DMS114 treated with DMSO at 0.1 percent for 48 hours (cell line): ENCODE results near the gene PACRG.

Experiments used
- DNase-seq: peaks from one replicate; lab custom pipeline; 2025; ENCODE audit not compliant: unreplicated experiment; lab: John Stamatoyannopoulos, UW

The PACRG gene

DNA sequence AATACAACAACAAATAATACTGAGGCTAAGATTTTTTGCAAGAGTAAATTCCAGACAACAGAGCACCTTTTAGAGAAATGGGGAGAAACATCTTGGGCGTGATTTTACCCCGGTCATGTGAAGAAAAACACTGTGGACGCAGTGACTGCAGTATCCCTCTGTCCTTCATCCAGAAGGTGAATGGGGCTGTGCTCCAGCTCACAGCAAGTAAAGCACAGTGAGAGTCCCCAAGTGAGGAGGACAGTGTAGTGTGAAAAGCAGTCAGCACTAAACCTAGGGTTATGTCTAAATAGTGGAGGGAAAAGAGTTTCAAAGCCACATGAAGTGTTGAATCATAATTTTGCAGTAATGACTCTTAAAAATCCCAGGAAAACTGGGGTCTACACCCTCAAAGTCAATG is 338.4 kb downstream of the PACRG start:
- DNase-seq: no peak

DNA sequence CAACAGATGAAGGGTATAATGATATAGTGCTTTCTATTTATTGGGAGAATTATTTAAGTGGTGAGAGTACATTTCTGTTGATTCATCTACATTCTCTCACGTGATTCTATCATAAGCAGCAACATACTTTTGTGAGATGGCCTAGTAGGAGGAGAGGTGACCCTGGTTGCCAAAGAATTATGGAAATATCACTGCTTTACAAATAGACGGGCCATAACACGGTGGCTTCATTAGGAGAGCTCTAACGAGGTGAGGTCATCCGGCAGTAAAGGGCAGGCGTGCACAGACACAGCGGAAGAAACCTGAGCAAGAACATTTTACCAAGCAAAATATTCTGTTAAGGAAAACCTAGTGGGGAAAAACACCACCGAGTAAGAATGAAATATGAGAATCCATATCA is 349.4 kb downstream of the PACRG start:
- no peak for DNase-seq

DNA sequence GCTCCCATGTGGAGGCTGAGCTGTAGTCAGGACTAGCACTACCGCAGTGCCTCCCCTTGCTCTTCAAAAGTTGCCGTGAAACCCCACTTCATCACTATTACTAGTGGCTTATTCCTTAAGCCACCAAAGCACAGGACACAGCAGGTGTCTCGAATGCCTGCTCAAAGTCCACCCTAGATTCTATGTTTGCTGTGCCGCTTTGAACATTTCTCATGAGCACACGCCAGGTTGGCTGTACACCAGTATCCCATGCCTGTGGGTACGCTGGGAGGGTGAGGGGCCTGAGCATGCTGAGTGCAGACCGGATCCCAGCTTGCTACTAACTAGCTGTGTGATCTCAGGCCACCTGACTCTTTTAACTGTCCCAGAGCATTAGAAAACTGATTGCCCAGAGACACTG is 350.9 kb downstream of the PACRG start:
- DNase-seq: no peak

DNA sequence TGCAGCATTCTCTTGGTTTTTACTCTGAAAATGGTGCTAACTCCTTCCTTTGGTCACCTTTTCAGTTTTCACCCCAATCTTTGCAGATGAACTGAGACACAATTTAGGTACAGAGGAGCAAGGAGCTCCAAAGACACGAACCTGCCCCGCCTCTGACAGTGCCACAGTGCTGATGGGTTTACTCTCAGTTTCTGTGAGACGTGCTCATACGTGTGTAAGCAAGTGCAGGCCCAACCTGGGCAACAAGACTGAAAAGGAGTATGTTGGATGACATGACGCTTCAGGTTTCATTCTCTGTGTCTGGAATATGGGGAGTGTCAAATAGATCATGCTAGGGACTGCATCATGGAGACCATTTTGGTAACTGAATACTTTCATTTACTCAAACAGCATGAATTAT is 352.5 kb downstream of the PACRG start:
- DNase-seq: no peak

DNA sequence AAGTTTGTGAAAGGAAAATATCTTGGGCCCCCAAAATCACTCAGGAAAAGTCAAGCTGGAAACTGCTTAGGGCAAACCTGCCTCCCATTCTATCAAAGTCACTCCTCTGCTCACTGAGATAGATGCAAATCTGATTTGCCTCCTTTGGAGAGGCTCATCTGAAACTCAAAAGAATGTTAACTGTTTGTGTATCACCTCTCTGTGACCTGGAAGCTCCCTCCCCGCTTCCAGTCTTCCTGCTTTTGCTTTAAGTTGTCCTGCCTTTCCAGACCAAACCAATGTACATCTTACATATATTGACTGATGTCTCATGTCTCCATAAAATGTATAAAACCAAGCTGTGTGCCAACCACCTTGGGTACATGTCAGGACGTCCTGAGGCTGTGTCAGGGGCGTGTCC is 355.4 kb downstream of the PACRG start:
- no peak for DNase-seq

DNA sequence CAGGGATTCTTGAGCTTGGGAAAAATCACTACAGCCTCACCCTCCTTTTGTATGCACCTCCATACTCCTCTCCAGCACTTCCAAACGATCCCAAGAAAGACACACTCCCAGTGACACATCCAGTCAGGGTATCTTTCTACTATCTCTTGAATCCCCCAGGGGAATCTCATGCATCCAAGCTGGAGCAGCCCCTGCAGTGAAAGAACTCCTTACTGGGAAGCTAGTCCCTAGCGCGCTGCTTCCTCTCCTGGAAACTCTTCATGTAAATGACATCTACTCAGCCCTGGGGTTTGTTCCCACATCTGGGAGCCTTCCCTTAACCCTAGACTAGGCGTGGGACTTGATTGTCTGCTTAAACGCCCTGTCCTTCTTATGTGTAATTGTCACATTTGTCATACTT is 357.7 kb downstream of the PACRG start:
- DNase-seq: no peak

DNA sequence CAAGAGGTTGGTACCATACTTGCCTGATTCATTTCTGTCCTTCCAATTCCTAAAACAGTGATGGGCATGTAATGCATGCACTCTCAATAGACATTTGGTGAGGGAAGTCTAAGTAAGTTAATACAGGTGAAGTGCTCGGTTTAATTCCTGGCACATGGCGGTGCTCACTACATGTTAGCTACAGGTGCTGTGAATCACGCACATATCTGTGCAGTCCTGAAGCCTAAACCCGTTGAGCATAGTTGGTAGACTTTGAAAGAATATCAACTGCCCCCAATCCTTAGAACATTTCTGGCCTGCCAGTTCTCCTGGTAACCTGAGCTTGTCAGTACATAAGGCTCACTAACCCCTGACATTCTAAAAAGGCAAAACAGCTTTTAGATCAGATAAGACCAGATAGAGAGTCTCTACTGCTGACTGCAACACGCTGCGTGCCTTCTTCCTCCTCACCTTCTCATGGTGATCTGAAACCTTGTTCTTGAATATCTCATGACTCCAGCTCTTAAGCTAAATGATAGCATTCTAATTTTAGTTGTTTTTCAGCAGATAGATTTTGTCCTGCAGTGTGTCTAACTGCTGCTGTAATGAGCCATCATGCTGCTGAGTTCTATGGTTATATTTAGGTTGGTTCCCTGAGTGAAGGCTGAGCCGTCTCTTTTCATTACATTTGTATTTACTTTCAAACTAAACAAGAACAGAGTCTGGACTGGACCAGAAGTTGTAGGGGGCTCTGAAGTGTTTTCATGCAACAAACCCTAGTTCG is 358.3 kb downstream of the PACRG start:
- DNase-seq: no peak

DNA sequence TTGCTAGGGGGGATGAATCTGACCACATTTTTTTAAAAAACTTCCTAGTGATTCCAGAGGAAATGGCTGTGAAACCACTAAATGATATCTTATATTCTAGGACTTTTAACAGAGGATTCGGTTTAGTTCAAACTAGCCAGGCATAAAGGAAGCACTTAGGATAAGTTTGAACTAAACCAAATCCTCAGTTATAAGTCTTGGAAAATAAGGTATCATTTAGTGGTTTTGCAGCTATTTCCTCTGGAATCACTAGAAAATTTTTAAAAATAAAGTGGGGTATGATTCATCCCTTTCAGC is 358.8 kb downstream of the PACRG start:
- DNase-seq: no peak

DNA sequence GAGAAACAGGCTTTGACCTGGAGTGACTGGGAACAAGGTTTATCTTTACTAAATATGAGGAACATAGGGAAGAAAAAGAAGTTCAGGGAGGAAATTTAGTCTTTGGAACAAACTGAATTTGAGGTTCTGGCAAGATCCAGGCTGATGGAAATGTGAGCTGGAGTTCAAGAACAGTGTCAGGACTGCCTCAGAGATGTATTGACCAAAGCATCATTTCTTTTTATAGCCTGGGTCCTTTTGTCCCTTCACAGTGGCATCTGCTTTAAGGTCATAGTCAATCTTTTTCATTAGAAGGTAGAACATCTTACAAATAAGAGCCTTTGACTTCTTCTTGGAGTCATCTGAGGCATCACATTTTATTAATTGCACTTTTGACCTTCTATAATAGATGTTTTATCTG is 360.2 kb downstream of the PACRG start:
- DNase-seq: no peak

DNA sequence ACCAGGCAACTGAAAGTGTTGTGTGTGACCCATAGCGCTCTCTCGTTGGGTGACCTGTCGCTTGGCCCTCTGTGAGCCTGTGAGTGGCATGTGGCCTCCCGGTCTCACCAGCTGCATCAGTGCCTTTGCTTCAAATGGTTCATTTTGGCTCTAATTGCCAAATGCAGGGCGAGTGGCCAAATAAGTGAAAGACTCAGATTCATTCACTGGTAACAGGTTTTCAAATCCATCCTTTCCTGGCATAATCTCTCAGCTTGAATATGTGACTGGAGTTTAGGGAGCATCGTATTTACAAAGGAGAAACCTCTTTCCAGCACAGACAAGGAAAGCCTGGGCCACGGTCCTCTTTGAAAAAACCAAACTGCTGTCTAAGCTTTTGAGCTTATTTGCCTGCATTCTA is 365.1 kb downstream of the PACRG start:
- no peak for DNase-seq

DNA sequence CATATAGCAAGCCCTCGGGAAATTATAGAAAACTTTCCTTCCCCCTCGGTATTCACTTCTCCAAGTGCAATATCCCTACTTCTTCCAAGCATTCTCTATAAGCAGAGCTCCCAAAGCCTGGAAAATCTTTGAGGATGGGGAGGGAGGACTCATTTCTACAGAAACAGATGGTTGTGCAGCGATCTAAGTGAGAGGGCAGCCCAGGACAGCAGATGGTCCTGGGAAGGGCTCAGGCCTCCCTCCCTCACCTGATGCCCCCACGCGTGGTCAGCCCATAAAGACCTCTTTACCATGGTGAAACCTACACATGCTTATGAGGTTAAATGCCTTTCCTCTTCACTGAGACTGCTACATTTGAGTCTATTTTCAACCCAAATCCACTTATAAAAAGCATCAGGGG is 367.1 kb downstream of the PACRG start:
- DNase-seq: no peak

DNA sequence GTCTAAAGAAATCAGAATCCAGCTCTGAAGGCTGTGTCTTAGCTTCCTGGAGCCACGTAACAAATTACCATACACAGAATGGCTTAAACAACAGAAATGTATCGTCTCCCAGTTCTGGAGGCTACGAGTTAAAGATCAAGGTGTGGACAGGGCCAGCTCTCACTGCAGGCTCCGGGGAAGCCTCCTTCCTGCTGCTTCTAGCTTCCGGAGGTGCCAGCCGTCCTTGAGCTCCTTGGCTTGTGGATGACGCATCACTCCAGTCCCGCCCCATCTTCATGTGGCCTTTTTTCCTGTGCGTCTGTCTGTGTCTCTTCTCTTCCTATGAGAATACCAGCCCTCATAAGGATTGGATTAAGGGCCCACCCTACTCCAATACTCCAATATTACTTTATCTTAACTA is 367.6 kb downstream of the PACRG start:
- DNase-seq: no peak

DNA sequence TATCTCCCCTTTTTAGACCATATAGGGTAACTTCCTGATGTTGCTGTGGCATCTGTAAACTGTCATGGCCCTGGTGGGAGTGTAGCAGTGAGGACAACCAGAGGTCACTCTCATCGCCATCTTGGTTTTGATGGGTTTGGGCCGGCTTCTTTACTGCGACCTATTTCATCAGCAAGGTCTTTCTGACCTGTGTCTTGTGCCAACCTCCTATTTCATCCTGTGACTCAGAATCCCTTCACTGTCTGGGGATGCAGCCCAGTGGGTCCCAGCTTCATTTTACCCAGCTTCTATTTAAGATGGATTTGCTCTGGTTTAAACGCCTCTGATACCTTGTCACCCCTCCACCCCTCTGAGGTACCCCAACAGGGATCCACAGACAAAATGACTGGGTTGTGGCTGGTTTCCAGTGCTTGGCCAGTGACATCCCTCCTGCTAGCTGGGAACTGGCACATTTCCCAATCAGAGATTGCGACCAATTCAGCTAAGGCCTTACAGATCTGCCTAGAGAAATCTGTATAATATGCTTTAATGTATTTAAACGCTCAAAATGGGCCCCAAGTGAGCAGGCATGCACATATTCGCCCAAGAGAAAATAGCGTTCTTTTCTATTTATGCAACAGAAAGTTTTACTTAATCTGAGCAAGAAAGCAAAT is 371.2 kb downstream of the PACRG start:
- no peak for DNase-seq

DNA sequence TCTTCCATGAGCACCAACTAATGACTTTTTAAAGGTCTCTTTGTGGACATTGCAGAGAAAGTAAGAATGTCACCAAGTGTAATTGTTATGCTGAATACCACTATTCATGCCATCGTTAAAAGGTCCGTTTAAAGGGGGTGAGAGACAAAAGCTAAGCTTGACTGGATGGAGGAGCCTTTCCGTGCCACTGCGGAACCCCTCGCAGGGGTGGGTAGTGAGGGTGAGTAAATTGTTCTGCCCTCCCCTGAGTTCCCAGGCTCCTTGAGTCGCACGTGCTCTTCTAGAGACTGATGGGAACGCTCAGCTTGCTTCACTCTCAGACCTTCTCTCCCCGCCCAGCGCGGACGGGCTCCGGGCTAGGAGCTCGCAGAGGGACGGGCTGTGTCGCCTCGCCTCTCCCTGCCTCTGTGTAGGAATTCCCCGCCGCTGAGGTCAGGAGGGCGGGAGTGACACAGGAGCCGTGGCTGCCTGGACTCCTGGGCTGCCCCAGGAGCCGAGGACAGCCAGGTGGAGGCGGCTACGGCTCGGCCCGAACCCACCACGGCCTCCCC is 371.9 kb downstream of the PACRG start:
- DNase-seq: no peak

DNA sequence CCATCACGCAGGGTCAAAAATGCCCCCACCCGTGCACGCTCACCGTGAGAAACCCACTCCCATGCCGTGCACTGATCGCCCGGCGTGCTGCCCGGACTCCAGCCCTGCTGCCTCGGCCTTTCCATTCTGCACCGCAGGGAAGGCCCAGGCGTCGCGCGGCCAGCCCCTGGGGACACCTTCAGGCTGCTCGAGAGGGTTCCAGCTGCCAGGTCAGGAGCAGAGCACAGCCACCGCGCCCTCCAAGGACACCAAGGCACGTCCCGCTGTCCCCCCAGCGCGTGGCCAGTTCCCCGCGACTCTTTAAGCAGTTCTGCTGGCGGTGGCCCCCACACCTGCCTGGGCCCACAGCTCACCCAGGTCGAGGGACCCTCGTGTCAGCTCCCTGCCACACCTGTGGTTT is 372.5 kb downstream of the PACRG start:
- DNase-seq: no peak

DNA sequence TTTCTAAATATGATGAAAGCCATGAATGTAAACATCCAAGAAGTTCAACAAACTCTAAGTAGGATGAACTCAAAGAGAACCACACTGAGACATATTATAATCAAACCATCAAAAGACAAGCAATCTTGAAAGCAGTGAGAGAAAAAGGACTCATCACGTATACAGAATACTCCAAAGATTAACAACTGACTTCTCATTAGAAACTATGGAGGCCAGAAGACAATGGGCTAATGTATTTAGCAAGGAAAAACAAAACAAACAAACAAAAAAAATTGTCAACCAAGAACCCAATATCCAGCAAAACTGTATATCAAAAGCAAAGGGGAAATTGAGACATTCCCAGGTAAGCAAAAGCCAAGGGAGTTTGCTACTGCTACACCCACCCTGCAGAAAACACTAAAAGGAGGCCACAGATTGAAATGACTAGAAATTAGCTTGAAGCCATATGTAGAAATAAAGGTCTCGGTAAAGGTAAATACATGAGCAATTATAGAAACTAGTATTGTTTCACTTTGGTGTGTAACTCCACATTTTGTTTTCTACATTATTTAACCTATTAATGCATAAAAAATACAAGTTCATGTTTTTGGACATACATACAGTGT is 385.7 kb downstream of the PACRG start:
- no peak for DNase-seq

DNA sequence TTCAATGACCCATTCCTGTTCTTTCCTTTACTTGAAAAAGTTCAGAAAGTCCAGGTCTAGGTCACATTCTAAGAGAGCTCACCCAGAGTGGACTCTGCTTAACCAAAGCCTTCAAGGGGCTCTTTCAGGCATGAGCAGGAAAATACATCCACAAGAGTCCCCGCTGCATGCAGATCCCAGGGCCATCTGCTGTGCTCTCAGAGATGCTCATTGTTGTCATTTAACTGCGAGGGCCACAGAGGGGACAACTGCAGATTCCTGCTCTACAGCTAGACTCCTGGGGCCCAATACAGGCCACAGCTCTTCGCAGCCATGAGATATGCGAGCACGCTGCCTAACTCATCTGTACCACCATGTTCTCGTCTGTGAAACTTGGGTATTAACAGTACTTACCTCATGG is 391.2 kb downstream of the PACRG start:
- no peak for DNase-seq

DNA sequence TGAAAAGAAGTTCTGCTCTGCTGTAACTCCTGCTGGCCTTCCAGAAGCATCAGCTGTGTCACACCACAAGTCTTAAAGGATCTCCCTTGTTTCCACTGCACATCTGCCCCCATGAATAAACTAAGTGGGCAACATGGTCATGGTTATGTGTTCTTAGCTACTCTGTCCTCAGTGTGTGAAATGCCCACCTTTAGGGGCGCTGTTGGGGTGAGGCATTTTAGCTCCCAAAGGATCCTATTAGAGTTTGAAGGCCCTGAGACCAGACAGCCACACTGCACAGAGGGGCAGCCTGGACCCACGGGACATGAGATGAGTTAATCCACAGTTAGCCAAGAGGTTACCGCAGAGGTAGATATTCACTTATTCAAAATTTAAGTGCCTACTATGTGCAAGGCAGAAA is 392.4 kb downstream of the PACRG start:
- DNase-seq: no peak

DNA sequence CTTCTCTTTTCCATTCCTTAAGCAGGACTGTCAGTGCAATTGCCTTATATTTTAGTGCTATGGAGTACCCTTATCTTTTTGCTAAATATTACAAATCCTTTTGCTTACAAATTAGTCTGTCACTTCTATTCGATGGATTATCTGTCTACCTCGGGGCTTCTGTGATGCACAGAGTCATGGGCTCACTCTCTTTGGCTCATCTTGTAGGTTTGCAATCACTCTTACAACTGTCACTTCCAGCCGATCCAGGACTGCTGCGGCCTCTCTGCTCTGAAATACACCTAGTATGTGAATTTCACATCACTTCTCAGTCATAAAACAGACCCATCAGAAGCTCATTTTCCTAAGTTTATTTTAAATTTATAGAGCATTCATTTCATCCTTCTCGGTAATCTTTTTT is 393.5 kb downstream of the PACRG start:
- DNase-seq: no peak

DNA sequence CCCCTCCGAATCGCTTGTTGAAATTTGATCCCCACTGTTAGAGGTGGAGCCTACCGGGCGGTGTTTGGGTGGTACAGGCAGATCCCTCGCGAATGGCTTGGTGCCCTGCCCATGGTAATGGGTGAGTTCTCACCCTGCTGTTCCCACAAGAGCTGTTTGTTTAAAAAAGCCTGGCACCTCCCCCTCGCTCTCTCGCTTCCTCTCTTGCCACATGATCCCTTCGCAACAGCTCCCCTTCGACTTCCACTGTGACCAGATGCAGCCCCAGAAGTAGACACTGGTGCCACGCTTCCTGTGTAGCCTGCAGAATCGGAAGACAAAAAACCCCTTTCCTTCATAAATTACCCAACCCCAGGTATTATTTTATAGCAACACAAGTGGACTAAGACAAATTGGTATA is 394.6 kb downstream of the PACRG start:
- no peak for DNase-seq

DNA sequence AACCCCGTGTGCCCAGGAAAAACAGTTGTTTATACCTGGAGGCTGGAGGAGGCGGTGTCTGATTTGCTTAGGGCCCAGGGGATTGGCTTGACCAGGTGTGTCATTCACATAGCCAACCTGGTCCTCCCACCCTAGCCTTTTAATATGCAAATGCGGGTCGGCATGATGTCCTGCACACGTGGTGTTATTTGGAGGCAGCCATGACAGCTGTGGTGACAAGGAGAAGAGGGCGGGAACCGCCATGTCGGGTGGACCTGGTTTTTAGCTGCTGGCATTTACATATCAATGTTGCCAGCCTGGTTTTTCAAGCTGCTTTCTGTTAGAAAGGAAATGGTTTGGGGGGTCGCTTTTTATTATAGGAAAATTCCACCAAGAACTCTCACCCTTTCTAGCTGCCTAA is 395.3 kb downstream of the PACRG start:
- DNase-seq: no peak

DNA sequence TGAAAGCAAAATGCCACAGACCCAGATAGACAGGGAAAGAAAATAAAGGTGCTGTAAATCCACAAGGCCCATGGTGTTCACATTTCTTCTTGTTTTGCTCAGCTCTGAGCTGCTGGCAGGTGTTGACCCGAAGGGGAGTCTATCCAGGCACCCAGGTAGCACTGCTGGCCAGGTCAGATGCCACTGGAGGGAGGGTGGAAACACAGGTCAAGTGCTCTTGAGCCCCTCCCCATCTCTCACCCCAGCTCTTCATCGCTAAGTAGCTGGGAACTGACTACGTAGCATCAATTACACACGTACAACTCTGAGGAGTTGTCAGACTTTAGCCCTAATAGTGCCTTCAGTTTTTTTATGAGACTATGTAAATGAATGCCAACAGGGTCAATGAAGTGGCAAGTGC is 399.0 kb downstream of the PACRG start:
- DNase-seq: no peak

DNA sequence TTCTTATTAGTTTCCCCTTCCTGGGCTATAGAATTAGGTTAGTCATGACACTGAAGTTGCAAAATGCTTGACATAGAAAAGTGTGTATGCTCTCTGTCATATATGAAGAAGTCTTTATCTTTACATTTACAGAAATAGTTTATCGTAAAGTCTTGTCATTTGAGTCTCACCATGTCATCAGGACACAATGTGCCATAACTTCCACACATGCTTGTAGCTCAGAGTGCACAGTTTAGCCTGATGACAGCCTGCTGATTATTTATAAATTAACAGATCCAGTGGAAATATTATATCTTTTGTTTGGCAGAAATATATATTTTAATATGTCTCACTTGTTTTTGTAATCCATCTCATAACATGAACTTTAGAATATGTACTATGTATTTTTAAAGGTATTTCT is 399.8 kb downstream of the PACRG start:
- no peak for DNase-seq
